ENCODE results near the gene MDC1. TPM values are rescaled to one million over a fixed set of nuclear protein-coding genes. Genes with fewer than 3 reads are reported as not detected.

MDC1 gene
- total RNA-seq, 1 experiment from 2014 or later = 75.8 TPM

DNA sequence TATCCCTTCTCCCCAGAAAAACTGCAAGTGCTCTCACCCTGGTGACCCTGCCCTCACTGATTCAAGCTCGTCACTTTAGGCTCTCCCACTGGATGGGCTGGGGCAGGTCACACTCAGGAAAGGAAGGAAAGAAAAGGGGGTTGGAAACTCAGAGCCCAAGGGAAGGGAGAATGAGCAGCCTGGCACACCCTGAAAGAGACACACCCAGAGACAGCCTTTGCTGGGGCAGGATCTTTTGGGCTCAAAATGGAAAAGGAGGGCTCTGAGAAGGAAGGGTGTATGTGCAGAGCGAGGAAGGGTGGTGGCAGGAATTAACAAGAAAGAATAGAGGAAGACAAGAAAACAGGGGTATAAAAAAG lies 33.1 kb downstream of the MDC1 start:
- Histone ChIP-seq H3K4me1 (ENCODE audit: control insufficient read depth in 1 of 2, insufficient read depth in 2 of 2, low read length in 2 of 2) (peaks cover 48 to 75% of the 10 kb centered on the region in 2 experiments), H3K27me3 (ENCODE audit: insufficient read depth, low read length) (no peaks in the 10 kb centered on the region), H3K79me2 (ENCODE audit: insufficient read depth, low read length) (peaks cover 58% of the 10 kb centered on the region), H3K9me3 (ENCODE audit: control insufficient read depth in 1 of 2, insufficient read depth in 1 of 2, low read depth in 1 of 2, low read length in 2 of 2) (no peaks in the 10 kb centered on the region), H2AFZ (ENCODE audit: low read depth, low read length, poor library complexity, severe bottlenecking) (no peak overlapping the region), H3K4me2 (ENCODE audit: low read length) (peak overlapping the region; percentile 98), H3K9ac (ENCODE audit: low read length) (peak overlapping the region; percentile 66), H3K9me2 (ENCODE audit: insufficient read depth) (no peaks in the 10 kb centered on the region), H3K27ac (ENCODE audit: low read depth, low read length) (peak overlapping the region; percentile 85), H4K20me1 (ENCODE audit: insufficient read depth) (no peaks in the 10 kb centered on the region), H3K4me3 (replicated peaks in 1 of 2; ENCODE audit: low read depth in 1 of 2, low read length in 2 of 2) (peak overlapping the region; percentile 38 to 54), H3K36me3 (ENCODE audit: control insufficient read depth in 1 of 2, insufficient read depth in 2 of 2, low read length in 2 of 2) (no peaks in the 10 kb centered on the region)
- intact Hi-C loops (cut with micrococcal nuclease) = no loop called here
- ATAC-seq (no peak), DNase-seq (ENCODE audit: low read depth, low spot score) (no peak)
- TF ChIP-seq ATF3 (IDR thresholded peaks at IDR 0.05) (no peak), FOSL1 (IDR thresholded peaks at IDR 0.05; ENCODE audit: low read depth) (no peak), POLR2A (IDR thresholded peaks at IDR 0.05; ENCODE audit: borderline replicate concordance, extremely low read depth, insufficient read depth, insufficient read length) (no peak), RAD21 (IDR thresholded peaks at IDR 0.05; ENCODE audit: low read depth) (no peak), SP1 (IDR thresholded peaks at IDR 0.05; ENCODE audit: low read depth) (no peak), JUND (IDR thresholded peaks at IDR 0.05) (no peak), EZH2 (IDR thresholded peaks at IDR 0.05) (no peak), EGR1 (IDR thresholded peaks at IDR 0.05; ENCODE audit: low read depth) (no peak)
- TF ChIP-seq, protein P1, sequence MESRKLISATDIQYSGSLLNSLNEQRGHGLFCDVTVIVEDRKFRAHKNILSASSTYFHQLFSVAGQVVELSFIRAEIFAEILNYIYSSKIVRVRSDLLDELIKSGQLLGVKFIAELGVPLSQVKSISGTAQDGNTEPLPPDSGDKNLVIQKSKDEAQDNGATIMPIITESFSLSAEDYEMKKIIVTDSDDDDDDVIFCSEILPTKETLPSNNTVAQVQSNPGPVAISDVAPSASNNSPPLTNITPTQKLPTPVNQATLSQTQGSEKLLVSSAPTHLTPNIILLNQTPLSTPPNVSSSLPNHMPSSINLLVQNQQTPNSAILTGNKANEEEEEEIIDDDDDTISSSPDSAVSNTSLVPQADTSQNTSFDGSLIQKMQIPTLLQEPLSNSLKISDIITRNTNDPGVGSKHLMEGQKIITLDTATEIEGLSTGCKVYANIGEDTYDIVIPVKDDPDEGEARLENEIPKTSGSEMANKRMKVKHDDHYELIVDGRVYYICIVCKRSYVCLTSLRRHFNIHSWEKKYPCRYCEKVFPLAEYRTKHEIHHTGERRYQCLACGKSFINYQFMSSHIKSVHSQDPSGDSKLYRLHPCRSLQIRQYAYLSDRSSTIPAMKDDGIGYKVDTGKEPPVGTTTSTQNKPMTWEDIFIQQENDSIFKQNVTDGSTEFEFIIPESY (IDR thresholded peaks at IDR 0.05; ENCODE audit: extremely low read depth, insufficient replicate concordance, low read length) = no peak
- no TSS peak for BruUV-seq (replicated peaks)
- CTCF ChIA-PET = no interaction called here
- POLR2A ChIA-PET = no interaction called here
- RAD21 ChIA-PET (ENCODE audit: low non-redundant PET in 1 of 2, low total read pairs in 2 of 2, uncharacterized antibody in 2 of 2, unreplicated experiment in 2 of 2) = no interaction called here
